ENCODE measurements around the gene TCIRG1. TPM values are rescaled to one million over a fixed set of nuclear protein-coding genes. Genes with fewer than 3 reads are reported as not detected.

The TCIRG1 gene
- total and polyA plus RNA-seq, 7 donors = 10.9 to 20.1 (median 11.8) TPM

- ATAC-seq (no peak), DNase-seq (no peak)
- H3K4me1 ChIP-seq = no peaks in the 10 kb centered on the region
- 52 to 60% (median 53%) methylated on average over 15 to 16 of the region's 16 CpGs for WGBS, 3 donors
- H3K27ac ChIP-seq = no peak overlapping the region
- no peak for TF ChIP-seq CTCF (IDR thresholded peaks at IDR 0.05)
- no peaks in the 10 kb centered on the region for H3K9me3 ChIP-seq
- intact Hi-C loops (cut with DNase I) = no loop called here
- H3K36me3 ChIP-seq (ENCODE audit: insufficient read depth in 1 of 2, low read depth in 1 of 2) = no peaks in the 10 kb centered on the region
- no peaks in the 10 kb centered on the region for H3K27me3 ChIP-seq (ENCODE audit: insufficient read depth in 3 of 3, low read length in 2 of 3)
- no peak overlapping the region for H3K4me3 ChIP-seq
Observed at GRCh38 chr11:68016904-68017817, 21.7 kb upstream of the TCIRG1 start.

- 76 to 78% (median 77%) methylated on average over 27 of the region's 27 CpGs for WGBS, 3 donors
- DNase-seq = no peak
- no peaks in the 10 kb centered on the region for H3K27me3 ChIP-seq (ENCODE audit: insufficient read depth in 3 of 3, low read length in 2 of 3)
- no peak for ATAC-seq
- no peak for TF ChIP-seq CTCF (IDR thresholded peaks at IDR 0.05)
- no peaks in the 10 kb centered on the region for H3K9me3 ChIP-seq
- H3K27ac ChIP-seq = no peak overlapping the region
- H3K36me3 ChIP-seq (ENCODE audit: insufficient read depth in 1 of 2, low read depth in 1 of 2) = no peaks in the 10 kb centered on the region
- intact Hi-C loops (cut with DNase I) = no loop called here
- H3K4me3 ChIP-seq = no peak overlapping the region
- H3K4me1 ChIP-seq = no peaks in the 10 kb centered on the region
Observed at GRCh38 chr11:68017980-68018729, 20.7 kb upstream of the TCIRG1 start.

- DNase-seq = no peak
- no peak for ATAC-seq
- TF ChIP-seq CTCF (IDR thresholded peaks at IDR 0.05) = no peak
- no peaks in the 10 kb centered on the region for H3K9me3 ChIP-seq
- 82 to 92% (median 88%) methylated on average over 18 of the region's 18 CpGs for WGBS, 3 donors
- intact Hi-C loops (cut with DNase I) = no loop called here
- no peak overlapping the region for H3K27ac ChIP-seq
- H3K27me3 ChIP-seq (ENCODE audit: insufficient read depth in 3 of 3, low read length in 2 of 3) = no peaks in the 10 kb centered on the region
- no peaks in the 10 kb centered on the region for H3K4me1 ChIP-seq
- H3K4me3 ChIP-seq = no peak overlapping the region
- H3K36me3 ChIP-seq (ENCODE audit: insufficient read depth in 1 of 2, low read depth in 1 of 2) = no peaks in the 10 kb centered on the region
Observed at GRCh38 chr11:68018730-68019190, 20.1 kb upstream of the TCIRG1 start.

GRCh38 chr11:68019486-68019885 is 19.3 kb upstream of the TCIRG1 start:
- no peak for TF ChIP-seq CTCF (IDR thresholded peaks at IDR 0.05)
- Histone ChIP-seq H3K27me3 (ENCODE audit: insufficient read depth in 3 of 3, low read length in 2 of 3) (no peaks in the 10 kb centered on the region), H3K9me3 (no peaks in the 10 kb centered on the region), H3K27ac (no peak overlapping the region), H3K4me3 (no peak overlapping the region), H3K4me1 (no peaks in the 10 kb centered on the region), H3K36me3 (ENCODE audit: insufficient read depth in 1 of 2, low read depth in 1 of 2) (peaks cover 0 to 3% of the 10 kb centered on the region in 2 donors)
- DNase-seq = no peak
- intact Hi-C loops (cut with DNase I) = no loop called here
- 86 to 90% (median 89%) methylated on average over 11 to 12 of the region's 12 CpGs for WGBS, 3 donors
- no peak for ATAC-seq
